ENCODE data around the gene MIER2. TPM values are rescaled to one million over a fixed set of nuclear protein-coding genes. Genes with fewer than 3 reads are reported as not detected.

The MIER2 gene
- total RNA-seq, 4 donors from 2014 or later: 11.6 to 26.4 (median 18.9) TPM

GRCh38 chr19:341386-342127 lies 3.0 kb downstream of the MIER2 start:
- Histone ChIP-seq H3K9me3 (no peaks in the 10 kb centered on the region), H3K4me3 (peak overlapping the region in 2 of 4 donors; percentile 11 to 91), H3K27ac (replicated peaks in 1 of 4) (peak overlapping the region; percentile 77 to 84 (median 82)), H3K27me3 (no peaks in the 10 kb centered on the region), H3K4me1 (peaks cover 32 to 50% (median 47%) of the 10 kb centered on the region in 4 donors), H3K36me3 (no peaks in the 10 kb centered on the region)
- intact Hi-C loops (cut with DNase I): no loop called here
- TF ChIP-seq CTCF (IDR thresholded peaks at IDR 0.05) (no peak), POLR2A (IDR thresholded peaks at IDR 0.05; ENCODE audit: low read depth) (no peak), EP300 (IDR thresholded peaks at IDR 0.05) (no peak), POLR2AphosphoS5 (IDR thresholded peaks at IDR 0.05) (no peak)
- 75% methylated on average over 12 of the region's 12 CpGs for WGBS
- DNase-seq (ENCODE audit: extremely low spot score): no peak

- intact Hi-C loops (cut with DNase I): no loop called here
- Histone ChIP-seq H3K36me3 (peaks cover 0 to 4% (median 1%) of the 10 kb centered on the region in 4 donors), H3K27me3 (no peaks in the 10 kb centered on the region), H3K4me3 (no peak overlapping the region), H3K27ac (replicated peaks in 1 of 4) (no peak overlapping the region), H3K4me1 (peaks cover 32 to 57% (median 51%) of the 10 kb centered on the region in 4 donors), H3K9me3 (no peaks in the 10 kb centered on the region)
- no peak for TF ChIP-seq POLR2AphosphoS5 (IDR thresholded peaks at IDR 0.05)
- TF ChIP-seq CTCF (IDR thresholded peaks at IDR 0.05): no peak
- no peak for TF ChIP-seq EP300 (IDR thresholded peaks at IDR 0.05)
- no peak for TF ChIP-seq POLR2A (IDR thresholded peaks at IDR 0.05; ENCODE audit: low read depth)
- WGBS: 80% methylated on average over 5 of the region's 15 CpGs
- no peak for DNase-seq (ENCODE audit: extremely low spot score)
Observed at GRCh38 chr19:340620-341385, 3.8 kb downstream of the MIER2 start.

- Histone ChIP-seq H3K27me3 (no peaks in the 10 kb centered on the region), H3K36me3 (peaks cover 4 to 18% (median 15%) of the 10 kb centered on the region in 4 donors), H3K27ac (replicated peaks in 1 of 4) (no peak overlapping the region), H3K9me3 (no peaks in the 10 kb centered on the region), H3K4me1 (peaks cover 32 to 52% (median 46%) of the 10 kb centered on the region in 4 donors), H3K4me3 (no peak overlapping the region)
- no peak for DNase-seq (ENCODE audit: extremely low spot score)
- intact Hi-C loops (cut with DNase I): no loop called here
- no peak for TF ChIP-seq EP300 (IDR thresholded peaks at IDR 0.05)
- no peak for TF ChIP-seq POLR2AphosphoS5 (IDR thresholded peaks at IDR 0.05)
- no peak for TF ChIP-seq POLR2A (IDR thresholded peaks at IDR 0.05; ENCODE audit: low read depth)
- TF ChIP-seq CTCF (IDR thresholded peaks at IDR 0.05): no peak
- WGBS: 90% methylated on average over 10 of the region's 10 CpGs
Observed at GRCh38 chr19:339262-339887, 5.2 kb downstream of the MIER2 start.

GRCh38 chr19:338421-338820 lies 6.2 kb downstream of the MIER2 start:
- no peak overlapping the region for H3K27ac ChIP-seq (replicated peaks in 1 of 4)
- peaks cover 29 to 45% (median 40%) of the 10 kb centered on the region in 4 donors for H3K4me1 ChIP-seq
- DNase-seq (ENCODE audit: extremely low spot score): no peak
- no peak for TF ChIP-seq POLR2AphosphoS5 (IDR thresholded peaks at IDR 0.05)
- TF ChIP-seq EP300 (IDR thresholded peaks at IDR 0.05): no peak
- TF ChIP-seq CTCF (IDR thresholded peaks at IDR 0.05): no peak
- TF ChIP-seq POLR2A (IDR thresholded peaks at IDR 0.05; ENCODE audit: low read depth): no peak
- H3K9me3 ChIP-seq: no peaks in the 10 kb centered on the region
- 80% methylated on average over 5 of the region's 5 CpGs for WGBS
- H3K4me3 ChIP-seq: no peak overlapping the region
- intact Hi-C loops (cut with DNase I): no loop called here
- H3K27me3 ChIP-seq: no peaks in the 10 kb centered on the region
- H3K36me3 ChIP-seq: peaks cover 10 to 25% (median 22%) of the 10 kb centered on the region in 4 donors
